Measurements from ENCODE around the gene ECSIT.

The ECSIT gene

GRCh38 chr19:11499890-11500420, 29.0 kb downstream of the ECSIT start:
- DNase-seq (ENCODE audit: low read depth) = no peak

- DNase-seq (ENCODE audit: low read depth) = no peak
Measured at GRCh38 chr19:11499220-11499726, 29.7 kb downstream of the ECSIT start.

- DNase-seq (ENCODE audit: low read depth) = peak; percentile 48
Measured at GRCh38 chr19:11496391-11497163, 32.4 kb downstream of the ECSIT start.

- DNase-seq (ENCODE audit: low read depth) = no peak
Measured at GRCh38 chr19:11495885-11496284, 33.0 kb downstream of the ECSIT start.

GRCh38 chr19:11495481-11495880, 33.5 kb downstream of the ECSIT start:
- no peak for DNase-seq (ENCODE audit: low read depth)

- DNase-seq (ENCODE audit: low read depth) = no peak
Measured at GRCh38 chr19:11494634-11495285, 34.2 kb downstream of the ECSIT start.

GRCh38 chr19:11489378-11489777, 39.6 kb downstream of the ECSIT start:
- no peak for DNase-seq (ENCODE audit: low read depth)

GRCh38 chr19:11486661-11487503, 42.1 kb downstream of the ECSIT start:
- DNase-seq (ENCODE audit: low read depth) = no peak

GRCh38 chr19:11485245-11485837, 43.6 kb downstream of the ECSIT start:
- DNase-seq (ENCODE audit: low read depth) = no peak

- no peak for DNase-seq (ENCODE audit: low read depth)
Measured at GRCh38 chr19:11483366-11484111, 45.4 kb downstream of the ECSIT start.

- DNase-seq (ENCODE audit: low read depth) = peak; percentile 71
Measured at GRCh38 chr19:11482384-11483050, 46.4 kb downstream of the ECSIT start.

GRCh38 chr19:11481534-11482383, 47.2 kb downstream of the ECSIT start:
- DNase-seq (ENCODE audit: low read depth) = peak; percentile 66

- no peak for DNase-seq (ENCODE audit: low read depth)
Measured at GRCh38 chr19:11480715-11481533, 48.0 kb downstream of the ECSIT start, which contains the start of gene ELAVL3. TSS of gene ELAVL3 (minus strand) at chr19:11481046. CDS start at chr19:11480608, 438 bp downstream.

GRCh38 chr19:11479898-11480714, 48.8 kb downstream of the ECSIT start:
- DNase-seq (ENCODE audit: low read depth) = no peak

GRCh38 chr19:11479090-11479897, 49.6 kb downstream of the ECSIT start:
- DNase-seq (ENCODE audit: low read depth) = no peak

- DNase-seq (ENCODE audit: low read depth) = no peak
Measured at GRCh38 chr19:11478167-11479089, 50.5 kb downstream of the ECSIT start.
